Left lobe of liver (tissue), 2 donors: ENCODE results near the gene FRMD4A. TPM values are rescaled to one million over a fixed set of nuclear protein-coding genes. Genes with fewer than 3 reads are reported as not detected.
"Not testable (repeated sequence)": the region's sequence is repeated elsewhere in the genome, so short reads cannot be mapped to it uniquely, and the experiment has no call there.

Experiments used
- ATAC-seq: fragments of 200-7000 bp; cut with Tn5 transposase; one replicate; pipeline ENCODE4 v1.9.1; 2020; ENCODE audit warnings: mild to moderate bottlenecking, moderate library complexity
- DNase-seq: peaks from one replicate; pipeline ENCODE4 v3.0.0-alpha.2; 2020; ENCODE audit warnings: low spot score
- total RNA-seq: library from RNA; stranded (reverse); gene quantifications from one replicate; pipeline ENCODE4 v1.2.1, GENCODE V29; 2021
- donor health status: DM: no; HTN: no; CAD: no; lungs with moderate emphysema.
- donor health status: DM: no; HTN: yes; CAD: no.

FRMD4A gene
- total RNA-seq, 1 donor from 2014 or later = 13.8 TPM

DNA sequence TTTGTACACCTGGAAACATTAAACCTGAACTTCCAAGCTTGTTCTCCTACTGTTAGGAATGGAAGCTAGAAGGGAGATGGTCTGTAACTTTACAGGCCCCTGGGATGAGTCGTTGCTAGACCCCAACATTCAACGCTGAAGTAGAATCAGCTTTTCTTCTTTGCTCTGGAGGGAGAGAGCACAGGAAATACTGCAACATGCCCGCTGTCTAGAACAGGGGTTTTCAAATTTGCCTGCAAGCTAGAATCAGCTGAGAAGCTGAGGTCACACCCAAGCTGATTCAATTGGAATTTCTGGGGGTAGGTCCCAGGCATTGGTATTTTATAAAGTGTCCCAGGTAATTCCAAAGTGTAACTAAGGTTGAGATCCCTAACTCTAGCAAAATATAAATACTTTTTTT lies 524.3 kb downstream of the FRMD4A start:
- DNase-seq = no peak
- no peak for ATAC-seq

GRCh38 chr10:13803566-13804554 lies 526.9 kb downstream of the FRMD4A start:
- DNase-seq (no peak), ATAC-seq (no peak)

DNA sequence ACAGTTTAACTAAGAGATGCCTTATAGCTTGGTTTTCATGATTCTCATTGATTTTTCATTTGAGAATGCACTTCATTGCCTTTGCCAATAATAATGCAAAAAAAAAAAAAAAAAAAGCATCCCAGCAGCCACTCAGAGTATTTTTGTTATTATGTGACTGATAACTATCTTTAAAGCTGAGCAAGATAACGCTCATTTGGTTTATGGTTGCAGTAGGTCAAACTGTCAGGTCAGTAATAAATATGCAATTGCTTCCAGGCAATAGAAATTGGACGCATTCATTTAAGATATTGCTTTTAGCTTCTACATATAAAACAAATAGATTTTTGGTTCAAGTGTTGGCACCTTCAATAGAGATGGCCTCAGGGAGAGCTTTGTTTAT lies 528.8 kb downstream of the FRMD4A start:
- DNase-seq = no peak
- ATAC-seq = no peak

DNA sequence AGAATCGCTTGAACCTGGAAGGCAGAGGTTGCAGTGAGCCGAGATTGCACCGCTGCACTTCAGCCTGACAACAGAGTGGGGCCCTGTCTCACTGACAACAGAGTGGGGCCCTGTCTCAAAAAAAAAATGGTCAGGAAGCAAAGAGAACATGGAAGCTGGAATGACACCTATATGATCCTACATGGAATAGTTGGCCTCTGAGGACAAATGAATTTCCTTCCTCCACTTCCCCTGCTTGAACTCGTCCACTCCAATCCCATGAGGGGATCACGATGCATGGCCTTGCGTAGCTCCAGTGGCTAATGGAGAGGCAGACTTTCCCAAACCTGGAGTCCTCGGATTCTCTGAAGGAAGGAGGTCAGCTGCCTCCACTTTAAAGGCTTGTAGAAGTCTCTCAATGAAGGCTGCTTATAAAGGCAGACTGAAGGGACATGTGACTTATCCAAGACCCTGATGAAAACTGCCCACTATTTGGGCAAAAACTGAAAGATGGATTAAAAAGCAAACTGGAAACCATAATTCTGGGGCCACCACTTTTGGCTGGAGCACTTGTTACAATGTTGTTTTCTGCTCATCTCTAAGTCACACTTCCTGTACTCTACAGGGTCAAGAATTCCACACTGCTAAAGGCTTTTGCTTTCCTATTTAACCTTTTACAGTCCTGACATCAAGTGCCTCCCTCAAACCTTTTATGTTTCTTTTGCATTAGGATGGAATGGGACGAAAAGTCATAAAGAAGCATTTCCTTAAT lies 529.4 kb downstream of the FRMD4A start:
- no peak for ATAC-seq

GRCh38 chr10:13797164-13797563 lies 533.6 kb downstream of the FRMD4A start:
- no peak for ATAC-seq
- DNase-seq = no peak

More for the DNA sequence above, 529.4 kb downstream of the FRMD4A start:
- no peak for DNase-seq

- DNase-seq = no peak
- ATAC-seq = peak; percentile 46
Observed at GRCh38 chr10:13795653-13796555, 534.8 kb downstream of the FRMD4A start.

- no peak for DNase-seq
- ATAC-seq = no peak
Observed at GRCh38 chr10:13794992-13795612, 535.6 kb downstream of the FRMD4A start.

DNA sequence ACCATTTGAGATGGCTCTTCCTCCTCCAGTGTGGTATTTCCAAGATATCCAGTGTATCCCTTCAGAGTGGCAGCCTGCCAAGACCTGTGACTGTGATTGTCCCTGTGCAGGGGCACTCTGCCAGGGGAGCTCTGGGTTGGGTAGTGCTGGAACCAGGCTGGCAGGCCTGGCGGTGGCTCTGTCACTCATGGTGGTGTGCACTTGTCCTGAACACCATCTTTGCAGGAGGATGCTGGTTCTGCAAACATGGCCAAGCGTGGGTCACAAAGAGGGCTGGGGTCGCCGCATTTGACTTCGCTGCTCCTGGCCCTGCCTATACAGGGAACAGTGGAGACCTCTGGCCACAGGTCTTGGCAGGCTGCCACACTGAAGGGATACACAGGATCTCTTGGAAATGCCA lies 538.7 kb downstream of the FRMD4A start:
- DNase-seq (peak; percentile 78), ATAC-seq (peak; percentile 69)

DNA sequence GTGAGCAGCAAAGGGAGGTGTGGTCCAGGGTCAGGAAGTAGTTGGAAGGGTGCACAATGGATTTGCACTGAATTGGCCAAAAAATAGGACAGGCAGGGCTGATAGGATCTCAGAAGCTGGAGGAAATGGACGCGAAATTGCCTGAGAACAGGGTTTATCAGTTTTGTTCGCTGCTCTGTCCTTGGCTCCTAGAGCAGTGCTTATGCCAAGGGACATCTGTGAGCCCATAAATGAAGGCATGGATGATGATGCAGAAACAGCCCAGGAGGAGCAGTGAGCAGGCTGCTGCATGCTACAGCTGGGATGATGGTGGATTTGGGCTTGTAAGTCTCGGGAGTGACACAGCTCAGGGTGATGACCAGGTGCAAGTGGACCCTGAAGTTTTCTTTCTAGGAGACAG lies 539.2 kb downstream of the FRMD4A start:
- DNase-seq = no peak
- no peak for ATAC-seq

- no peak for DNase-seq
- no peak for ATAC-seq
Observed at GRCh38 chr10:13790196-13790595, 540.5 kb downstream of the FRMD4A start.

DNA sequence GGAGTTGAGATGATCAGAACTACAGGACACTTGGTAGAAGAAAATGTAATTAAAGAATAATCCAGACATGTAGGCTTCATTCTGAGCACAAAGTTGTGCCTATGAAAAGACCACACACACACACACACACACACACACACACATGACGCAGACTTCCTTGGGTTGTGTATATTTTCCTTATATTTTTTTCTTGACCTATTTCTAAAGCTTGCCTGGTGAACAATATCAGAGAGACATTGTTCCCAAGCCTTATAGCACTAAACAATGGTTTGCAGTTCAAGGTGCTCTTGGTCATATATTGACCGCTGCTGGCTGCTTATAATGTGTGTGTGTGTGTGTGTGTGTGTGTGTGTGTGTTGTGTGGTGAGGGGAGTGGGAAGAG lies 541.3 kb downstream of the FRMD4A start:
- DNase-seq = no peak
- ATAC-seq = no peak

- no peak for ATAC-seq
- DNase-seq = no peak
Observed at GRCh38 chr10:13788711-13789447, 541.8 kb downstream of the FRMD4A start.

- no peak for ATAC-seq
- DNase-seq = no peak
Observed at GRCh38 chr10:13788320-13788600, 542.5 kb downstream of the FRMD4A start.

DNA sequence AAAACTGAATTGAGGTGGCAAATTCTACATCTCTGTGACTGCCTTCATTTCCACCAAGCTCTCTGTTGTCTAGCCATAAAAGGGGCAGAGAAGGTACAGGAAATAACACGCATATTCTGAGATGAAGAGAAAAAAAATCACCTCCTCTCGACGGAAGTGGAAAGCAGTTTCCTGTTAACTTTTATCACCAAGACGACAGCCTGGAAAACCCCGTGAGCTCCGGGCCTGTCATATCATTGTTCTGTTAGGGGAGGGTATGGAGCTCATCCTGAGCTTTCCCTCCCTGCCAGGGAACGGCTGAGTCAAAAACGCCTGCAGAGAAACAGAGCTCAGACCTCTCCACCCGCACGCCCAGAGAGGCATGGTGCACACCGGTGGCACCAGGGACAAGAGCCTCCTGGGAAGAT lies 543.7 kb downstream of the FRMD4A start:
- DNase-seq (no peak), ATAC-seq (peak; percentile 29)

GRCh38 chr10:13784067-13784466 lies 546.7 kb downstream of the FRMD4A start:
- DNase-seq (no peak), ATAC-seq (no peak)

DNA sequence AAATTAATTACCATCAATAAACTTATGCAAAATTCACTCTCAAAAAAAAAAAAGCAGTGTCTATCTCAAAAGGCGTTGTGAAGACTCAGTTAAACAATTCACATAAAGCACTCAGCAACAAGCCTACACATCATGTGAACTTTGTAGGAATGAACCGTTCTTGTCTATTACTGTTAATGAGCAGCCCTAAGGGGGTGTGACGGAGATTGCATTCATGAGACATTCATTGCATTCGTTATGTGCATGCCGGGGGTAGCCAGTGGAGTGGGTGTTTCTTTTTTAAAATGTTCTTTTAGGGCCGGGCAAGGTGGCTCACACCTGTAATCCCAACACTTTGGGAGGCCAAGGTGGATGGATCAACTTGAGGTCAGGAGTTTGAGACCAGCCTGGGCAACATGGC lies 551.0 kb downstream of the FRMD4A start:
- ATAC-seq (no peak), DNase-seq (no peak)

DNA sequence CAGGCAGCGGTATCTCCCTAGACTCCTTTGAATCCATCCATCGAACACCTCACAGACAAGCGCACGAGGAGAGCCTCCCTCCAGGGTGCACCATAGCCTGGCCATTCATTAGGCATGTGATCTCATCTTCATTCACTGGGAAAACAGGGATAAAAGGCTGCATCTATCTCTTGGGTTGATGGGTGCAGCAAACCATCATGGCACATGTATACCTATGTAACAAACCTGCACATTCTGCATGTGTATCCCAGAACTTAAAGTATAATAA lies 552.1 kb downstream of the FRMD4A start:
- ATAC-seq, DNase-seq: not testable (repeated sequence)

DNA sequence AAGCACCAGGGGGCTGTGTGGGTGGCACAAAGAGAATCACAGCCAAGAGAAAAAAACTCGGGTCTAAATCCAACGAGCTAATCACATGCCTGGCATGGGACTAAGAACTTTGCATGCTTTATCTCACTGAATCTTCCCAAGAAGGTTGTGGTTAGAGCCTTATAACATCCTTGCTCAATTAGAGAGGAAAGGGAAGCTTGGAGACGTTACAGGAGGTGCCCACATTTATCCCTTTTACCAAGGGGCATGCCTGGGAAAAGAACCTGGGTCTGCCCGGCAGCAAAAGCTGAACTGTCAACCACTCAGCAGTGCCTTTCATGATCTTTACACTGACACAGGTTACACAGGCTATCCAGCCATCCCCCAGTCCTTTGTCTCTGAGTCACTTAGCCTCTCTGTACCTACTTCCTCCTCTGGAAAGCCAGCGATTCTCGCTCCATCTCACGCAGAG lies 553.8 kb downstream of the FRMD4A start:
- no peak for ATAC-seq
- DNase-seq = no peak

- ATAC-seq (no peak), DNase-seq (no peak)
Observed at GRCh38 chr10:13775786-13776775, 554.6 kb downstream of the FRMD4A start.
